C1 segment of cervical spinal cord (tissue), 14 donors: Measurements from ENCODE around the gene ARID1B.

ENCODE experiments used
- DNase-seq, 14 donors: peaks; one replicate each; lab custom pipeline; 2025; lab: John Stamatoyannopoulos, UW

The ARID1B gene

GRCh38 chr6:157094038-157094437 is 316.9 kb downstream of the ARID1B start:
- DNase-seq, result no peak

GRCh38 chr6:157095084-157095483 is 317.9 kb downstream of the ARID1B start:
- no peak for DNase-seq

GRCh38 chr6:157095569-157095968 is 318.4 kb downstream of the ARID1B start:
- no peak for DNase-seq

GRCh38 chr6:157096105-157096504 is 318.9 kb downstream of the ARID1B start:
- DNase-seq, result peak in 2 of 14 donors; percentile 34 to 53

GRCh38 chr6:157096522-157096921 is 319.3 kb downstream of the ARID1B start:
- DNase-seq, result peak in 4 of 14 donors; percentile 41 to 53 (median 48)

GRCh38 chr6:157097255-157097955 is 320.2 kb downstream of the ARID1B start:
- DNase-seq, result peak in 1 of 14 donors; percentile 61

- no peak for DNase-seq
Measured at GRCh38 chr6:157098999-157099398, 321.8 kb downstream of the ARID1B start.

GRCh38 chr6:157099912-157100593 is 322.9 kb downstream of the ARID1B start:
- no peak for DNase-seq

GRCh38 chr6:157101166-157101565 is 324.0 kb downstream of the ARID1B start:
- DNase-seq, result no peak

GRCh38 chr6:157104803-157105202 is 327.6 kb downstream of the ARID1B start:
- DNase-seq, result no peak

GRCh38 chr6:157106487-157106886 is 329.3 kb downstream of the ARID1B start:
- DNase-seq, result no peak

- no peak for DNase-seq
Measured at GRCh38 chr6:157107571-157107914, 330.4 kb downstream of the ARID1B start.

GRCh38 chr6:157107915-157108651 is 330.9 kb downstream of the ARID1B start:
- DNase-seq, result no peak

- no peak for DNase-seq
Measured at GRCh38 chr6:157108923-157109322, 331.7 kb downstream of the ARID1B start.

GRCh38 chr6:157110607-157111006 is 333.4 kb downstream of the ARID1B start:
- DNase-seq, result no peak

- no peak for DNase-seq
Measured at GRCh38 chr6:157113389-157113788, 336.2 kb downstream of the ARID1B start.

- DNase-seq, result peak in 1 of 14 donors; percentile 17
Measured at GRCh38 chr6:157116426-157116825, 339.2 kb downstream of the ARID1B start.

- no peak for DNase-seq
Measured at GRCh38 chr6:157117431-157118095, 340.4 kb downstream of the ARID1B start.

- no peak for DNase-seq
Measured at GRCh38 chr6:157119502-157120027, 342.4 kb downstream of the ARID1B start.

GRCh38 chr6:157120534-157121232 is 343.5 kb downstream of the ARID1B start:
- peak in 1 of 14 donors; percentile 22 for DNase-seq

- no peak for DNase-seq
Measured at GRCh38 chr6:157121897-157122296, 344.7 kb downstream of the ARID1B start.
